PC-9 (cell line): ENCODE results near the gene KCNK3. TPM values are rescaled to one million over a fixed set of nuclear protein-coding genes. Genes with fewer than 3 reads are reported as not detected.
A peak's percentile ranks its signal among the peaks of the same experiment; 100 is the strongest.

ENCODE experiments used
- BruUV-seq: library from RNA; stranded (reverse); fragments of 400-500 nt; replicated peaks from 2 replicates; lab custom pipeline; 2021; lab: Mats Ljungman, UMichigan
- CTCF ChIA-PET: fragments of 300-600 bp; sonication (Branson Sonifier 250); formaldehyde crosslinking; loops from one replicate; lab custom pipeline; 2022; ENCODE audit warnings: antibody characterized with exemption; lab: Charles Lee
- POLR2A ChIA-PET: fragments of 300-600 bp; sonication (Branson Sonifier 250); formaldehyde crosslinking; loops from one replicate; lab custom pipeline; 2022; ENCODE audit warnings: antibody characterized with exemption; ENCODE audit not compliant: unreplicated experiment; lab: Charles Lee
- DNase-seq, 2 experiments: peaks; one replicate each; pipeline versions ENCODE4 v3.0.0 to v3.0.0-alpha.2; 2015 to 2022; ENCODE audit warnings: mixed read lengths in 1 of 2
- H2AFZ ChIP-seq: fragments of 200-600 bp; sonication (generic); 2 replicates; pipeline ENCODE4 v1.8.1; 2017; ENCODE audit warnings: antibody characterized with exemption
- H3F3A ChIP-seq: fragments of 200-600 bp; sonication (generic); 2 replicates; pipeline ENCODE4 v1.8.1; 2017; ENCODE audit warnings: antibody characterized with exemption, mild to moderate bottlenecking, low read depth; ENCODE audit not compliant: insufficient read depth
- H3K27ac ChIP-seq: fragments of 200-600 bp; sonication (generic); 2 replicates; pipeline ENCODE4 v1.6.1; 2016; ENCODE audit warnings: mixed run types
- H3K27me3 ChIP-seq: fragments of 200-600 bp; sonication (generic); 2 replicates; pipeline ENCODE4 v1.6.1; 2016; ENCODE audit warnings: low read depth, mixed run types; ENCODE audit not compliant: insufficient read depth
- H3K36me3 ChIP-seq: fragments of 200-600 bp; sonication (generic); 2 replicates; pipeline ENCODE4 v1.6.1; 2016; ENCODE audit warnings: low read depth, mixed run types
- H3K4me1 ChIP-seq: fragments of 200-600 bp; sonication (generic); replicated peaks from 2 replicates; pipeline ENCODE4 v1.6.1; 2016; ENCODE audit warnings: mixed run types; ENCODE audit not compliant: insufficient read depth
- H3K4me2 ChIP-seq: fragments of 200-600 bp; sonication (generic); 2 replicates; pipeline ENCODE4 v1.6.1; 2017; ENCODE audit warnings: mixed run types
- H3K4me3 ChIP-seq: fragments of 200-600 bp; sonication (generic); 2 replicates; pipeline ENCODE4 v1.6.1; 2016; ENCODE audit warnings: mixed run types
- H3K79me2 ChIP-seq: fragments of 200-600 bp; sonication (generic); 2 replicates; pipeline ENCODE4 v1.6.1; 2017; ENCODE audit warnings: low read depth, mixed run types
- H3K9me2 ChIP-seq: fragments of 200-600 bp; sonication (generic); 2 replicates; pipeline ENCODE4 v1.8.1; 2017; ENCODE audit warnings: mild to moderate bottlenecking; ENCODE audit not compliant: insufficient read depth
- H3K9me3 ChIP-seq: fragments of 200-600 bp; sonication (generic); 2 replicates; pipeline ENCODE4 v1.8.1; 2016; ENCODE audit warnings: low read depth; ENCODE audit not compliant: insufficient read depth
- H4K20me1 ChIP-seq: fragments of 200-600 bp; sonication (generic); 2 replicates; pipeline ENCODE4 v1.8.1; 2017; ENCODE audit not compliant: insufficient read depth
- CTCF ChIP-seq: fragments of 200-600 bp; sonication (generic); conservative IDR thresholded peaks from 2 replicates; pipeline ENCODE4 v1.6.1; 2017; ENCODE audit warnings: mixed run types, antibody characterized with exemption, mild to moderate bottlenecking, moderate library complexity
- EZH2 ChIP-seq: fragments of 200-600 bp; sonication (generic); IDR thresholded peaks from 2 replicates; pipeline ENCODE4 v1.8.0; 2017; ENCODE audit warnings: antibody characterized with exemption, low read depth
- intact Hi-C: fragments of 100-400 bp; cut with micrococcal nuclease; formaldehyde crosslinking; loops from one replicate; pipeline ENCODE4 v1.10.0; 2022; ENCODE audit not compliant: unreplicated experiment
- total RNA-seq: library from RNA; stranded (reverse); gene quantifications from 2 replicates; pipeline ENCODE4 v1.2.3, GENCODE V29; 2021

KCNK3 gene
- total RNA-seq, 1 experiment from 2014 or later, result not detected

GRCh38 chr2:26765475-26766200 lies 73.1 kb downstream of the KCNK3 start:
- H3K4me2 ChIP-seq, result peak overlapping the region; percentile 89
- H3K79me2 ChIP-seq, result peaks cover 65% of the 10 kb centered on the region
- no peaks in the 10 kb centered on the region for H3K27me3 ChIP-seq
- ChIA-PET CTCF (no interaction called here), POLR2A (interaction anchor here (1.0 kb wide), 1 partner anchor 20 kb away, joined by 3 read pairs; the partner anchor contains the start of gene CENPA)
- 0 out of 2 replicates have a peak overlapping the region, but pooled peaks have one; percentile 34 for H3K27ac ChIP-seq
- peaks cover 8% of the 10 kb centered on the region; the same call in 1 of the 2 replicates for H3K36me3 ChIP-seq
- H4K20me1 ChIP-seq, result peaks cover 6% of the 10 kb centered on the region; the same call in 1 of the 2 replicates
- peak overlapping the region; percentile 96 for H3K4me3 ChIP-seq
- no TSS peak for BruUV-seq
- no peaks in the 10 kb centered on the region; the same call in 1 of the 2 replicates for H3F3A ChIP-seq
- DNase-seq, result no peak
- H3K9me3 ChIP-seq, result no peaks in the 10 kb centered on the region
- H2AFZ ChIP-seq, result no peak overlapping the region
- intact Hi-C loops, result no loop called here
- H3K4me1 ChIP-seq, result peaks cover 44% of the 10 kb centered on the region
- no peaks in the 10 kb centered on the region for H3K9me2 ChIP-seq
- TF ChIP-seq EZH2 (no peak), CTCF (no peak)

GRCh38 chr2:26767129-26767528 lies 74.6 kb downstream of the KCNK3 start:
- Histone ChIP-seq H4K20me1 (peaks cover 6% of the 10 kb centered on the region; the same call in 1 of the 2 replicates), H3K4me2 (no peak overlapping the region), H2AFZ (no peak overlapping the region), H3K9me2 (no peaks in the 10 kb centered on the region), H3K27ac (no peak overlapping the region), H3K79me2 (peaks cover 80% of the 10 kb centered on the region), H3F3A (no peaks in the 10 kb centered on the region; the same call in 1 of the 2 replicates), H3K9me3 (no peaks in the 10 kb centered on the region), H3K4me3 (no peak overlapping the region), H3K4me1 (peaks cover 59% of the 10 kb centered on the region), H3K36me3 (peaks cover 8% of the 10 kb centered on the region; the same call in 1 of the 2 replicates), H3K27me3 (no peaks in the 10 kb centered on the region)
- DNase-seq, result no peak
- POLR2A ChIA-PET, result no interaction called here
- CTCF ChIA-PET, result no interaction called here
- intact Hi-C loops, result no loop called here
- BruUV-seq, result no TSS peak
- TF ChIP-seq CTCF (no peak), EZH2 (no peak)

GRCh38 chr2:26767894-26768487 lies 75.5 kb downstream of the KCNK3 start:
- DNase-seq, result no peak
- no peak overlapping the region for H3K4me3 ChIP-seq
- H3K36me3 ChIP-seq, result peaks cover 8% of the 10 kb centered on the region; the same call in 1 of the 2 replicates
- ChIA-PET POLR2A (interaction anchor here (0.8 kb wide), 1 partner anchor 1014 kb away, joined by 18 read pairs; no protein-coding TSS in a partner anchor), CTCF (no interaction called here)
- no peaks in the 10 kb centered on the region for H3K27me3 ChIP-seq
- no peaks in the 10 kb centered on the region for H3K9me2 ChIP-seq
- no peaks in the 10 kb centered on the region; the same call in 1 of the 2 replicates for H3F3A ChIP-seq
- H3K4me1 ChIP-seq, result peaks cover 67% of the 10 kb centered on the region
- intact Hi-C loops, result no loop called here
- no TSS peak for BruUV-seq
- H3K4me2 ChIP-seq, result no peak overlapping the region
- H3K9me3 ChIP-seq, result no peaks in the 10 kb centered on the region
- TF ChIP-seq EZH2 (no peak), CTCF (no peak)
- H3K79me2 ChIP-seq, result peaks cover 89% of the 10 kb centered on the region
- peaks cover 11% of the 10 kb centered on the region; the same call in 1 of the 2 replicates for H4K20me1 ChIP-seq
- H3K27ac ChIP-seq, result no peak overlapping the region
- H2AFZ ChIP-seq, result no peak overlapping the region
